NCI-H524 (cell line): ENCODE results near the gene NPHP4.

ENCODE experiments used
- DNase-seq, 2 experiments: peaks; one replicate each; lab custom pipeline; 2025; lab: John Stamatoyannopoulos, UW

The NPHP4 gene

DNA sequence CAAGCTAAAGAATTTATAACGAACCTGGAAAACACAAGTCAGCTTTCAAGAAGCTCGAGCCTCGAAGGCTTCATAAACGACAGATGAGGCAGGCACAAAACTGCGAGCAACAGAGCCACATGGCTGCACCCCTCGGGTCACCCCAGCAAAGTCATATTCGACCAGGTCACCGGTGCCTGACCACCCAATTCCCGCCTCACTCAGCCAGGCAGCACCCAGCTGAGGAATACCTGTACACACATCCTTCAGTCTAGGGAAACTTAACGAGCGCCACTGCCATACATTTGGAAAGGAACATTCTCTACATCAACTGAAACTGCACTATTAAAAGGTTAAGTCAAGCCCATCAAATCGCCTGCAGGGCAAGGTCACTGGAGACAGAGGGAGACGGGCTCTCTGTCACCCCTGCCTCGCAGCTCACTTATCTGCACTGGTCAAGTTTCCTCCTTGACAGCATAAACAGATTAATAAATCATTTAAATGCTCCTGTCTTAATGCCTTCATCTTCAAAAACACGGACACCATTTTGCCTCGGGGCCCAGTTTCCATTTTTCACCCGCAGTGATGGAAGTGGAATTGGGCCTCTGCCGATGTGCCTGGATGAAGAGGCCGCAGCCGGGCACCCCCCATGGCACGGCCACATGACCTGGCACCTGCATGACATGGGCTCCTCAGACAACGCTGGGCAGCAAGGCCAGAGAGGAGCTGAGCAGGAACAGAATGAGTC lies 20.6 kb downstream of the NPHP4 start:
- DNase-seq = no peak

DNA sequence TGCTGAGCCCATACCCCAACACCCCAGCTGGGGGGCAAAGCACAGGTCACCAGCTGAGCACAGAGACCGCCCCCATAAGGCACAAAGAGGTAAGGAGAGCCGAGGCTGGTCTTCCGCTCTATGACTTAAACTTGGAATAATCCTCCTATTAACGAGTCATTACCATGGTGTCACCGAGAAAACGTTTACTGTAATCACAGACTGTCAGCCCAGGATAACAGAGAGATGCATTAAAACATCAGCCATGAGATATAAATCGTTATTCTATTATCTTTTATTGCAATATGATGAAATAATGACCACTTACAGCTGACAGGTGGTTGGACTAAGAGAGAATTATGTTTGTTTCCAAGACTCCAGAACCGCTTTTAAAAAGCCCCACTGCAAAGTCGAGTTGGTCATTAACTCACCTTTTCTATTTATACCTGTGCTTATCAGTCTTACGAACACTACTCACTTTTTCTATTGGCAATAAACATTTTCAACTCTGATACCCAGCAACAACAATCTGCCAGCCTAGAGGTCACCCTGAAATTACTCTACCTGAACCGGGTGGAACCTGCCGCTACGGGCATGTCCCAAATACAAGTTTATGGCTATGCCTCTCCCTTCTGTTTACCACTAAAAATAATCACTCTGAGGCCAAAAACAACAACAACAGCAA lies 21.5 kb downstream of the NPHP4 start:
- DNase-seq = no peak

DNA sequence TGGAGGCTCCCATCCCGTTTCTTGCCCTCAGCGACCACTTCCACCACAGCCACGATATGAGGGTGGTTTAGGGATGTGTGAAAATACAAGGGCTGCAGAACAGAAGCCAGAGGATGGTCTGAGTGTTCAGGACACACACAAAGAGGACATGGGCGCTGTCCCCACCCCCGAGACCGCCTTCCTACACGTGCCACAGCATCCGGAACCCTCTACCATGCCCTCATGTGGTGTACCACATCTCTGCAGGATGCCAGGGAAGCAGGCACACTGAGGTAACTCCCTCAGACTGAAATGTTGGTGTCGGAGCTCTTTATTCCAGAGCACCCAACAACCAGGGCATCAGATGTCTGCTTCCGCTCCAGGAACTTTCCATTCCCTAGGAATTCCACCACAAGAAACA lies 23.1 kb downstream of the NPHP4 start:
- no peak for DNase-seq

DNA sequence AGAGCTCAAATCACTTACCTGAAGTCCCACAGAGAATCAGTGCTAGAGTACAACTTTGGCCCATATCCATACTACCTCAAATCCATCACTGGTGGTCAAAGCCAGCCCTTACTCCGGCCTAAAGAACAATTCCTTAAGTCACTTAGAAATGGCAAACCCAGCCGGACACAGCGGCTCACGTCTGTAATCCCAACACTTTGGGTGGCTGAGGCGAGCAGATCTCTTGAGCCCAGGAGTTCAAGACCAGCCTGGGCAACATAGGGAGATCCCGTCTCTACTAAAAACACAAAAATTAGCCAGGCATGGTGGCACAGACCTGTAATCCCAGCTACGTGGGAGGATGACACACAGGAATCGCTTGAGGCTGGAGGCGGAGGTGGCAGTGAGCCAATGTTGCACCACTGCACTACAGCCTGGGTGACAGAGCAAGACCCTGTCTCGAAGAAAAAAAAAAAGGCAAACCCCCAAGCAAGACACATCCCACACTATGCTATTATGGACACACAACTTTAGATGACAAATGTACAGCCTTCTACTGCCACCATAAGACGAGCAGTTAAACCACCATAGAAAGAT lies 24.0 kb downstream of the NPHP4 start:
- DNase-seq = no peak

DNA sequence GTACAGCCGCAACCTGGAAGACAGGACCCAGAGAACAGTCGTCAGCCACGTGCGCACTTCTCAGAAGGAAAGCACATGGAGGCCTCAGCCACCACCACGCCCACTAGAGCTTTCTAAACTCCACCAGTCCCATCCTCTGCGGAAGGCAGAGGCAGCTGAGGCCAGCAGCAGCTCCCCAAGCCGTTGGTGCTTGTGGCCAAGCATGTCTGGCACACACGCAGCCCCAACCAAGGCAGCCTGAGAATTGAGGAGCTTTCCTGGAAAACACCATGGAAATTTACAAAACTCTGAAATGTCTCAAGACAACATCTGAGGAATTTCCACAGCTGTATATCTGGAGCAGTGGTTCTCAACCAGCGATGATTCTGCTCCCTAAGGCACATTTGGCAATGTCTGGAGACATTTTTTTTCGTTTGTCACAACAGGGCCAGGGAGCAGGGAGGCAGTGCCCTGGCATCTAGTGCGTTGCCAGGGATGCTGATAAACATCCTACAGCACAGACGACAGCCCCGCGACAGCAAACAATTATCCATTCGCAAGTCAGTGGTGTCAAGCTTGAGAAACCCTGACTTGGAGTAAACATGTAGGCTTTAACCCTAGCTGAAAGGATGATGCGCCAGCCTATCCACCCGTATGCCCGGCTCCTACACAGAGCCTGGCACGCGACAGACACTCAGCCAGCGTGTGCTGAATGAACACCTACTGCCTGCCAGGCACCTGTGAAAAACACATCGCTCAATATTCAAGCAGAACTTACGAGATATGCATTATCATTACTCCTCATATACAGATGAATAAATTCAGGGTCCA lies 24.7 kb downstream of the NPHP4 start:
- DNase-seq = no peak

DNA sequence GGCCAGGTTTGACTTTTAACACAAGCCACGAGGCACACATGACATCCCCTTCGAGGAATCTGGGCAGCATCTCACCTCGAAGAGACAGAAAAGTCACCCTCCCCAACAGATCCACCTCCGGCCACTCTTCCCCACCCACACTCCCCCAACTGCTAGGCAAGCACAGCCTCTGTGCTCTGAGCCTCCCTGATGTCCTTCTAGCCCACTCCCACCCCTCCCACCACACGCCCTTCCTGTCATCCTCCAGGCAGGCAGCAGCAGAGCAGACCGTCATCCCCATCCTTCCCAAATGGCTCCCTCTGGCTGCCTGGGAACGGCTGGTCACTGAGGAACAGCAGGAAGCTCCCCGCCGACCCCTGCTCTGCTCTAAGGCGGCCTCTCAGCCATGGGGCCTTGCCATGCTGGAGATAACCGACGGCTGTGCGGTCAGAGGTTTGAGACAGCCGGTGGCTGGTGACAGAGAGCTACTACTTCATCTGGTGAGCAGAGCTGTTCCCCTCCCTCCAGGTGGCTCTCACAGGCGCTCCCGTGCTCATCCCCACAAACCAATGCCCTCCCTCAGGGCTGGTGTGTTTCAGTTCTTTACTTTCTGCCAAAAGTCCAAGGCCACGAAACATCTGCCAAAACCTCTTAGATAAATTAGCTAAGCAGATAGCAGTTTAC lies 25.6 kb downstream of the NPHP4 start:
- no peak for DNase-seq

DNA sequence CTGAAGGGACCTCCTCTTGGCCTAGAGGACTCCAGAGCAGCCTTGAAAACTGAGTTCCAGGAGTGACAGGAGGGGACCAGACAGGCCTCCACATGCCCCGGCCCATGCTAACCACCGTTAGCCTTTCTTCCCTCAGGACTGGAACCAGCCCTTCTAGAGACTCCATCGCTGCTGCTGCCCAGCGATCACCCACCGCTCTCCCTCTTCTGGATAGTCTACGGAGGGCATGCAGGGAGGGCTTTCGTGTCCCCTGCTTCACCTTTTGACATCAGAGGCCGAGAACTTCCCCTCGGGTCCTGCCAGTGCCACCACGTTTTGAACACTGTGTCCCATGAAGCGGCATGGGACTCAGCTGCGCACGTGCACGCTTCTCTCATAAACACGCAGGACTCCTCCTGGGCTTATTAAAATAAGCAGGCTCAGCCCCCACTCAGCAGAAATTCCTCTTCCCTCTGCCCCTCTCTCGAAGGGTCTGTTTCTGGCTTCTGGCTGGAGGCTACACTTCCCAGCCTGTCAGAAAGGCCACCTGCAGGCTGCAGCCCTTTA lies 26.6 kb downstream of the NPHP4 start:
- DNase-seq = no peak

DNA sequence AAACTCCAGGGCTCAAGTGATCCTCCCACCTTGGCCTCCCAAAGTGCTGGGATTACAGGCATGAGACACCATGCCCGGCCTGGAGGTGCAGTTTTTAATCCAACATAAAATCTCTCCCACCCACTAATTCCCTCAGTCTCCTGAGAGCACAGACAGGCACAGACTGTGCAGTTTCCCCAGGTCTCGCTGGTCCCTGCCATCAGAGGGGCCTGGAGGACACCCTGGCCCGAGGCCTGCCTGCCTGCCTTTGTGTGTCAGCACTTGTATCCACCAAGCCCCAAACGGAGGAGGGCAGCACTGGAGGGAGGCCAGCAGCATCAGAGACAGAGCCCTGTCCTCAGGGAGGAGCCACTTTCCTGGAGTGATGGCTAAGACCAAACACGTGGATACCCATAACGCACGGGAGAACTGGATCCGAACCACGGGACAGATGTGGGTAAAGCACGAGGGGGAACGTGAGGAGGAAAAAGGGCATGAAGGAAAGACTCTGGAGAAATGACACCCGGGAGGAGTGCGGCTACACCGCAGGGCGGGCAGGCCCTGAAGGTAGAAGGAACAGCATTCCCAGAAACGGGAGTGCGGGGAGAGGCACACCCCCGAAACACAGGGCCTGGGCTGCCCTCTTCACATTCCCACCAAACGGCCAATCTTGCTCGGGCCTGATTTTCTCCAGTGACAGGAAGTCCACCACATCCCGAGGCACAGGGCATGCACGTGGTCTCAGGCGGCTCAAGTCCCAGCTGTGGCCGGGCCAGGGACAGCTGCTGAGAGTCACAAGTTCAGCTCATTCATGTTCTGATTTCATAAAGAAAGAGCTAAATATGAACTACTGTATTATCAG lies 29.7 kb downstream of the NPHP4 start:
- DNase-seq = no peak

DNA sequence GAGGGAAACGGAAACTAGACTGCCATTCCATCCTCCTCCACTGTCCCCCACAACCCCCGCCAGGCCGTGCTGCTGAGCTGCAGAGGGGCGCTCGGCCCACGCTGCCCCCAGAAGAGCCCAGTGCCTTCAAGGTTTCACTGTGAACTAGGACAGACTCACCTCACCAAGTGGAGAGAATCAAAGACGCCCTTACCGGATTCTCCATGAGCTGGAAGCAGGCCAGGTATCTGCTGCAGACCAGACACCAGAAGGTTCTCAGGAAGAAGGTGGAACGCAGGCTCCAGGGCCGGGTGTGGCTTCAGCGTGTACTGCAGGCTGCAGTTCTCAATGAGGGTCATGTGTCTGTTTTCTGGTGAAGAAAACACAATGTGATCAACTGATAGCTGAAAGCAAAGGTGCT lies 30.6 kb downstream of the NPHP4 start:
- DNase-seq = no peak

DNA sequence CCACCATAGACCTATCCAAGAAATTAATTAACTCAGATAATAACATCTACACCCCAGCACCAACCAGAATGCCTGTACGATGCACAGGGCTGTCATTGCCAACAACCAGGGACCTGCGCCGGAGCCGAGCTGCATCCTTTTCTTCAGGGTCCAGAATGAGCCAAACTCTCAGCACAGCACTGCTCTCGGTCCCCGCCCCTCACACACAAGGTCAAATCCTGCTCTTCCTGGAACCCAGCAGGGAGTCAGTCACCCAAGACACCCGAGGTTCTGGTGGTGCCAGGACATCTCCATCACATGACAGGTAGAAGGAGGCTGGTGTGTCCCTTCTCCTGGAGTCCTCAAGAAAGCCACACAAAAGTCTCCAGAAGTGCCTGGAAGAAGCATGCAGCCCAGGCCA lies 31.9 kb downstream of the NPHP4 start:
- no peak for DNase-seq

DNA sequence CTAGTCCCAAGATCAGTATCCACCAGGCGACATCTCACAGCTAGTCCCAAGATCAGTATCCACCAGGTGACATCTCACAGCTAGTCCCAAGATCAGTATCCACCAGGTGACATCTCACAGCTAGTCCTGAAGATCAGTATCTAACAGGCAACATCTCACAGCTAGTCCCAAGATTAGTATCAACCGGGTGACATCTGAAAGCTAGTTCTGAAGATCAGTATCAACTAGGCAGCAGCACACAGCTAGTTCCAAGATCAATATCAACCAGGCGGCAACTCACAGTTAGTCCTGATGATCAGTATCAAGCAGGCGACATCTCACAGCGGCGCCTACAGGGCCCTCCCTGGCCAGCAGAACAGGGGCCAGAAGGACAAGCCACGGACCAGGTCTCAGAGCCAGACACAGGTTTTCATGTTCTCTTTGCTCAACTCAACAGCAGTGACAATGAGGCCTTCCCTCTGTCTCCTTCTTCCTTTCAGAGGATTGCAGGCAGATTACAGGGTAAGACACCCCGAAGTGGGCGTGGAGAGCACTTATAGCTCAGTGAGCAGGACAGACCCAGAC lies 32.5 kb downstream of the NPHP4 start:
- no peak for DNase-seq

DNA sequence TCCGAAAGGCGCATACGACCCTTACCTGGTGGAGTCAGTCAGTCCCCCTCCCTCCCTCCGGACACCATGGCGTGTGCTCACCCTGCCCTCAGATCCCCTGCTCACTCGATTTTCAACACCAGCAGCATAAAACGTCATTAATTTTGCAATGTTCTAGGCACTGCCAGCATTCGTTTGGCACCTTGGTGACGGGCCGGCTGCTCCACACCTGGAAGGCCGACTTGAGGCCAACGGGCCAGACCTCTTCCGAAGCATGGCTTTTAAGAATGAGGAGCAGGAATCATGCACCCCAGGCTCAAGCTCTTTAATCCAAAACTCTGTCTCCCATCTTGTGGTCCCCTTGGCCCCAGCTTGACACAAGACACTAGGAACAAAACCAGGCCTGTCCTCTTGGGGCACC lies 33.1 kb downstream of the NPHP4 start:
- DNase-seq = no peak

DNA sequence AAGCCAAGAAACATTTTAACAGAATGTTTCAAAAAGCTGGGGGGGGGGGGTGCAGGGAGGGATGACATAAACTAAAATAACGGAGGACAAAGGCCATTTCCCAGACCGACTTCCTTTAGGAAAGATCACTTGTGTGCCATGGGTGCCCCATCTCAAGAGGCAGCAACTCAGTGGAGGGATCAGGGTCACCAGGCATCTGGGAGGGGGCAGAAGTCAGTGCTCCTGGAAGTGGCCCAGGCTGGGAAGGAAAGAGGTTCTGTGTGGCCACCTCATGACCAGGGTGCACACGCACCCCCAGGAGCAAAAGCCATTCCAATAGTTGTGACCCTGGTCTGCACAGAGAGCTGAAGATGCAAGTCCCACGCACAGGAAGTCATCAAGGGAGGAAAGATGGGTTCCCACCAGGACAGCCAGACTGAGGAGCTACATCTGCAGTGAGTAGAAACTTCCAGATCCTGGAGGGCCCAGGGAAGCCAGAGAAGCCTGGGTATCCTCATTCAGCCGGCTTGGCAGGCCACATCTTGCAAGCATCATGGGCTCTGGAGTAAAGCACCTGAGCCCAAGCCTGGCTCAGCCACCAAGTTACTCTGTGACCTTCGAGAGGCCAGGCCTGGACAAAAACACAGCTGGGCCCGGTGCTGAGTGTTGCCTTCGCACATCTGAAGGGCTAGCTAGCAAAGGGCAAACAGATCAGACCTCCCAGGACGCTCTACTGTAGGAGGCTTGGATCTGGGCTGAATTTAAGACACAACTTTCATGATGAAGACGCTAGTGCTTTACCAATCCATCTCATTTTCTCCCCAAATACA lies 36.0 kb downstream of the NPHP4 start:
- no peak for DNase-seq

DNA sequence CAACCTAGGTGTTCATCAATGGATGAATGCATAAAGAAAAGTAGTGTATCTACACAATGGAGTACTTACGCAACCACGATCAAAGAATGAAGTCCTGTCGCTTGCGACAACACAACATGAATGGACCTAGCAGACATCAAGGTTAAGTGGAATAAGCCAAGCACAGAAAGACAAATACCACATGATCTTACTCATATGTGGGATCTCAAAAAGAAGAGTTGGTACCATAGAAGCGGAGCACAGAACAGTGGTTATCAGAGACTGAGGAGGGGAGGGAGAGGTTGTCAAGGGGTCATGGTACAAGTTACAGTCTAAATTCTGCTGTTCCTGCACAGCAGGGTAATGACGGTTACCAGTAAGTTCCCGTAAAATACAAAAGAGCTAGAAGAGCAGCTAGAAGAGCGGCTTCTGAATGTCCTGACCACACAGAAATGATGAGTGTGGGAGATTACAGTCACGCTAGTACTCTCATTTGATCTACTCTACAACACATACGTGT lies 36.7 kb downstream of the NPHP4 start:
- no peak for DNase-seq

DNA sequence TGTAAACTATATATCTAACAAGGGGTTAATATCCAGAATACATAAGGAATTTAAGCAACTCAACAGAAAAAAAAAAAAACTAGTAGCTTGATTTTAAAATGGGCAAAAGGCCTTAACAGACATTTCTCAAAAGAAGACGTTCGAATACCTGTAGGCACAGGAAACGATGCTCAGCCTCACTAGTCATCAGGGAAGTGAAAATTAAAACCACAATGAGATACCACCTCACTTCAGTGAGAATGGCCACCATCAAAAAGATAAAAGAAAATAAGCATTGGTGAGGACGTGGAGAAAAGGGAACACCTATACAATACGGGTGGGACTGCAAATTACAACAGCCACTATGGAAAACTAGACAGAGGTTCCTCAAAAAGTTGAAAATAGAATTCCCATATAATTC lies 37.3 kb downstream of the NPHP4 start:
- no peak for DNase-seq

DNA sequence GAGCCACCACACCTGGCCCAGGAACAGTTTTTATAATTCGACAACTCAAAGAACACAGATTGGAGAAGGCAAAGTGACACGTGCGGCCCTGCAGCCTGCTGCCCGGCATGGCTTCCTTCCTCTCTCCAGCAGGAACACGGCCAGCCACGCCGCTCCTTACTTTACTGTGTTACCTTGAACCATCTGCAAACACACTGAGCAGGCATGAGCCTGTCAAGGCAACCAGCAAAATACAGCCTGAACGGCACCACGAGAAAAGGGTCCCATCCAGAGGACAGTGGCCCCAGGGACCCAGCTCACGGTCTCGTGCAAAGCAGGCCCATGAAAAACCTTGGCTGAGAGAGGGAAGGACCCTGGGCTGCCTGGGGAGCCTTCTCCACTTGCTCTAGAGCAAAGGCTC lies 38.8 kb downstream of the NPHP4 start:
- no peak for DNase-seq

DNA sequence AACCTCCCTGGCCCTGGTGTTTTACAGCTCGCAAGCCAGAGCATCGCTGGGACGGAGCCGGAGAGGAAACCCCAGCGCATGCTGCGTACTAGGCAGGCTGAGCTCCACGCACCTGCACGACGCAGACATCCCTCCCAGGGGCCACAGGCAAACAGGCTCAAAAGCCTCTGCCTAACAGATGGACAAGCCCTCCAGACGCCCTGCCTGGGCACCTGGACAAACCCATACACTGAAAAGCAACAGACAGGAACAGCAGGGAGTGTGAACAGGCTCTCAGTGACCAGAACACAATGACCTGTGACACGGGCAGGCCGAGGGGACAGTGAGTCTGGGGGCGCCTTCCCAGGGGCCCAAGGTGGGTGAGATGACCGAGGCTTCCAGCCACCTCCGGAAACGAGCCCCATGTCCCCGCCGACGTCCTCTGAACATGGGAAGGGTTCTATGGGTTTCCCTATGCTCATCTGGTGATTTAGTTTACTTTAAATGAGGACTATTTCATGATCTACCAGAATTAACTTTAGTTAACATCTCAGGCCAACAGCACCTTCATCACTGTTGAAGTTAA lies 40.3 kb downstream of the NPHP4 start:
- no peak for DNase-seq

DNA sequence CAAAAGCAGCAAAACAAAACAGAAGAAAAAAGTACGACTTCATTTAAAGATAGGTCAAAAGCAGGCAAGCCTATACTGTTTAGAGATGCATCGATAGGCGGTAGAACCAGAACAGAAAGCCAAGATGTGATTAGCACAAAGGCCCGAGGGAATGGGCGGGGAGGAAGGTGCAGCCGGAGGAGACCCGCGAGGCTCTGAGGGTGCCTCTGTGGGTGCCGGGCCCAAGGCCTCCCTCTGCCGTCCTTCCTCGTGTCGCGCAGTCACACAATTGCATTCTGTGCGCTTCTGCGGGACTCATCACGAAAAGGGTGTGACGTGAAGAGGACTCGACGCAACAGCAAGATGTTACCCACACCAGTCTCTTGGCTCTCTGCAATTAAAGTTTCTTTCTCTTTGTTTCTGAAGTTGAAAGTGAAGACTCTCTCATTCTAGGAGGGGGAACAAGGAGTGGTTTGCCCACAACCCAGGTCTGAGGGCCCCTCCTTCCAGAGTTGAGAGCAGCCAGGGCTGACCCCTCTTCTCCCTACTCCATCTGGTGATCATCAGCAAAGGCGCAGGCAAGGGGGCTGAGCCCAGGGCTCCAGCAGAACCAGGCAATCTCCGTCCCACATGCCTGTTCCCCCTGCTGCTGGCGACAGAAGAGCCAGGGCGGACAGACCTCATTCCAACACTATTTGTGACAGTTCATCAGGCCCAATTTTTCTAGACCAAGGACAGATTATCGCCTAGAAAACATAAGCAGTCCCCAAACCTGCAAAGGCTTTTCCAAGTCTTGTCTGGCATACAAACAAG lies 41.0 kb downstream of the NPHP4 start:
- no peak for DNase-seq
